Body of pancreas (tissue), 4 donors: ENCODE results near the gene DIAPH1.

Experiments
- POLR2A ChIP-seq, 3 donors: fragments of 450-650 bp; IDR thresholded peaks; one replicate each; pipeline ENCODE4 v1.6.1; 2016; ENCODE audit warnings: antibody characterized with exemption in 3 of 3, mild to moderate bottlenecking in 2 of 3
- TF ChIP-seq, protein P1 (sequence below), 7 experiments: fragments of 450-650 bp in 4 of 7; fragments of 200-600 bp in 3 of 7; sonication (generic) in 3 of 7; IDR thresholded peaks; one replicate each; pipeline ENCODE4 v1.5.1; 2016 to 2019; ENCODE audit warnings: antibody characterized with exemption in 7 of 7

DNA sequence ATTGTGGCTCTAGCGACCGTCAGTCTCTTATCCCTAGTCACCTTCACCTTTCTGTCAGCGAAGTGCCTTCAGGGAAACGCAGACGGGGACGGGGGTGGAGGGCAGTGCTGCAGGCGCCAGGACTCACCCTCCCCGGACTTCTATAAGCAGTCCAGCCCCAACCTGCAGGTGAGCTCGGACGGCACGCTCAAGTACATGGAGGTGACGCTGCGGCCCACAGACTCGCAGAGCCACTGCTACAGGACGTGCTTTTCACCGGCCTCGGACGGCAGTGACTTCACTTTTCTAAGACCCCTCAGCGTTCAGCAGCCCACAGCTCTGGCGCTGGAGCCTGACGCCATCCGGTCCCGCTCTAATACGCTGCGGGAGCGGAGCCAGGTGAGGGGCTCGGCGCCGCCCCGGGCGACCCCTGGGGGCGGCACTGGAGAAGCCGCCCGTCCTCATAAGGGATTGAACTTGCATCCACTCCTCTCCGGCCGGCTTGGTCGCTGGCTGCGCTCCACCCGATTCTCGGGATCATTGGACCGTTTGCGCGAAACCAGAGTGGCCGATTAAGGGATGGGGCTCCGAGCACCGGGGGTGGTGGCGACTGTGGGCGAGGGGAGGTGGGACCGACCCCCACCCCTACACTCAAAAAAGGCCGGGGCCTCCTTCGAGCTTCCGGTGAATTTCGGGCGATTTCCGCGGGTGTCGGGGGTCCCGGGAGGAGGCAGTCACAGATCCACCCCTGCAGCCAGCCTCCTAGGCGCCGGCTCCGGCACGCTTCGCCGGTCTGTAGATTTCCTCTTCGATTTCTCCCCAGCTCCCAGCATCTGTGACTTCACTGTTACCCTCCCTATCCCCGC lies 127.3 kb downstream of the DIAPH1 start:
- TF ChIP-seq, protein P1, sequence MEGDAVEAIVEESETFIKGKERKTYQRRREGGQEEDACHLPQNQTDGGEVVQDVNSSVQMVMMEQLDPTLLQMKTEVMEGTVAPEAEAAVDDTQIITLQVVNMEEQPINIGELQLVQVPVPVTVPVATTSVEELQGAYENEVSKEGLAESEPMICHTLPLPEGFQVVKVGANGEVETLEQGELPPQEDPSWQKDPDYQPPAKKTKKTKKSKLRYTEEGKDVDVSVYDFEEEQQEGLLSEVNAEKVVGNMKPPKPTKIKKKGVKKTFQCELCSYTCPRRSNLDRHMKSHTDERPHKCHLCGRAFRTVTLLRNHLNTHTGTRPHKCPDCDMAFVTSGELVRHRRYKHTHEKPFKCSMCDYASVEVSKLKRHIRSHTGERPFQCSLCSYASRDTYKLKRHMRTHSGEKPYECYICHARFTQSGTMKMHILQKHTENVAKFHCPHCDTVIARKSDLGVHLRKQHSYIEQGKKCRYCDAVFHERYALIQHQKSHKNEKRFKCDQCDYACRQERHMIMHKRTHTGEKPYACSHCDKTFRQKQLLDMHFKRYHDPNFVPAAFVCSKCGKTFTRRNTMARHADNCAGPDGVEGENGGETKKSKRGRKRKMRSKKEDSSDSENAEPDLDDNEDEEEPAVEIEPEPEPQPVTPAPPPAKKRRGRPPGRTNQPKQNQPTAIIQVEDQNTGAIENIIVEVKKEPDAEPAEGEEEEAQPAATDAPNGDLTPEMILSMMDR (IDR thresholded peaks at IDR 0.05) = no peak
- TF ChIP-seq POLR2A (IDR thresholded peaks at IDR 0.05) = no peak
